ENCODE results near the gene COL15A1. TPM values are rescaled to one million over a fixed set of nuclear protein-coding genes. Genes with fewer than 3 reads are reported as not detected.

The COL15A1 gene
- total RNA-seq, 2 experiments from 2014 or later: 0.02 to 0.05 TPM

DNA sequence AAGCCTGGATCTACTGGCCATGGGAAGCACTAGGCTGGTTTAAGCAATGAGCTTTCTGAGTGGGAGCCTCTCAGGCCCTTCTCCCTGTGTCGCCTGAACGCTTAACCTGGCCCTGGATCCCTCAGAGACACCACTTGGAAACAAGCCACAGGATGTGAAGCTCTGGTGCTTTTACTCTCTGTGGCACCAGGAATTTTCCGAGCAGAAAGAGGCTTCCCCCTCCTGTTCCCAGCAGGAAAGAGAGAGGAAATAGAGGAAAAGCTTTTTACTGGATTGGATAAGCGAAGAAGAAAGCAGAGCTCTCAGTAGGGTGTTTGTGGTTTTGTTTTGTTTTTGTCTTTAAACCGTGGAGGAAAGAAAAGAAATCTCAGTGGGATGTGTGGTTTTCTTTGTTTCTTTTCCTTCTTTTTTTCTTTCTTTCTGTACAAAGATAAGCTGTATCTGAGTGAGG, 34.5 kb downstream of the COL15A1 start:
- H3K9me3 Mint-ChIP-seq: no peaks in the 10 kb centered on the region
- CTCF ChIA-PET: interaction anchor here (0.9 to 1.9 kb wide), 5 partner anchors 10 to 163 kb away, joined by 3 to 7 read pairs (median 3); no protein-coding TSS in a partner anchor
- peaks cover 5% of the 10 kb centered on the region for H3K27me3 Mint-ChIP-seq (ENCODE audit: low read depth)
- H3K27ac Mint-ChIP-seq: no peak overlapping the region
- H3K4me3 Mint-ChIP-seq: no peak overlapping the region
- H3K36me3 Mint-ChIP-seq (ENCODE audit: low read depth): no peaks in the 10 kb centered on the region
- H3K4me1 Mint-ChIP-seq (ENCODE audit: low read depth): no peaks in the 10 kb centered on the region
- intact Hi-C loops (cut with micrococcal nuclease): no loop called here
- DNase-seq: no peak

DNA sequence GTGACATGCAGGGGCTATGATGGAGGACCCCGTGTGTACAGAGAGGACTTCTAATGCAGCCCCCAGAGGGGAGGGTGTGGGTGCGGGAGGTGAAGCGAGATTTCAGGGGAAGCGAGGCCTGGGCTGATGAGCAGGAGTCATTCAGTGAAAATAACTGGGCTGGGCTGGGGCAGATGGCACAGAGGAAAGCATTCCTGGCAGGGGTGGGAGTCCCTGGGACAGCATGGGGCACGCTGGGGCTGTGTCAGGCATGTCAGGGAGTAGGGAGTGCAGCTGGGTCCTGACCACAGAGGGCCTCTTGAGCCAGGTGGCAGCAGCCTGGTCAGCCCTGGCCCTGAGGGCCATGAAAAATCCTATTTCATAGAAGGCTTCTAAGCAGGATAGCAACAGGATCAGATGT, 36.6 kb downstream of the COL15A1 start:
- Mint-ChIP-seq H3K9me3 (no peaks in the 10 kb centered on the region), H3K36me3 (ENCODE audit: low read depth) (no peaks in the 10 kb centered on the region), H3K27me3 (ENCODE audit: low read depth) (peaks cover 5% of the 10 kb centered on the region), H3K4me1 (ENCODE audit: low read depth) (no peaks in the 10 kb centered on the region), H3K27ac (no peak overlapping the region), H3K4me3 (no peak overlapping the region)
- no peak for DNase-seq
- intact Hi-C loops (cut with micrococcal nuclease): no loop called here
- CTCF ChIA-PET: no interaction called here

DNA sequence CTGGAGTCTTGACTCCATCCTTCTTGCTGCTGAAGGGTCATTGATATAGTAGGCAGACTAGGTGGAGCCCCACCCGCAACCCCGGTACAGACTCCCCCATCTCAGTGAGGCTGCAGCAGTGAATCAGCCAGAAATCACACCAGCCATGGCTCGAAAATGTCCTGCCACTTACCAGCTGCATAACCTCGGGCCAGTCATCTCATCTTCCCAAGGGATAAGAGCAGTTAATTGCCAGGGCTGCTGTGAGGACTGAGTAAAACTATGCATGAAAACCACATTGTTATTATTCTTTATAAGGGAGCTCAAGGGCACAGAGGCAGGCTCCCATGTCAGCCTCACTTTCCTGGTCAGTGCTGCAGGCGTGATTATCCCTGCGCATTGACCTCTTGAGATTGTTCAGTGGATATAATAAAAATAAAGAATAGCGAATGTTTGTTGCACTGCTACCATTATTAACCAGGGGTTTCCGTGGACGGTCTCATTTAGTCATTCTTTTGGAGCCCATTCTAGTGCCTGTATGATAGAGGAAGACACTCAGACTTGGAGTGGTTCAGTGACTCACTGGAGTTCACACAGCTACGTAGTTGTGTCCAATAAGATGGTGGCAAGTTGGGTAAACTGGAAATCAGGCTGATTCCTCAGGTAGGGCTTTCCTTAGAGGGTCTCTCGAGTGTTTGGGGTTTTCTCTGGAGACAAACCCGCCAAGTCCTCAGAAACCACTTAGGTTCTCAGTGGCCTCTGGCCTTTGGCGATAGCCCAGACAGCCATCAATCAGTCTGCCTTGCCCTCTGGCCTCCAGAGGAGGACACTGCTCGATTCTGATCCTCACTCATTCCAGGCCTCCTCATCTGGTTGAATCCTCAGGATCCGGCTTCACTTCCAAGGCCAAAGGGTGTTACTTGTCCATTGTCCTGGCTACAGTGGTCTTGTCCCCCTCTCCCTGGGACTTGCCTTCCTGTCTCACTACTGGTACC, 39.9 kb downstream of the COL15A1 start:
- Mint-ChIP-seq H3K4me1 (ENCODE audit: low read depth) (no peaks in the 10 kb centered on the region), H3K27me3 (ENCODE audit: low read depth) (no peaks in the 10 kb centered on the region), H3K4me3 (no peak overlapping the region), H3K9me3 (no peaks in the 10 kb centered on the region), H3K27ac (no peak overlapping the region), H3K36me3 (ENCODE audit: low read depth) (no peaks in the 10 kb centered on the region)
- DNase-seq: no peak
- CTCF ChIA-PET: interaction anchor here (1.3 kb wide), 1 partner anchor 8 kb away, joined by 9 read pairs; no protein-coding TSS in a partner anchor
- intact Hi-C loops (cut with micrococcal nuclease): no loop called here

DNA sequence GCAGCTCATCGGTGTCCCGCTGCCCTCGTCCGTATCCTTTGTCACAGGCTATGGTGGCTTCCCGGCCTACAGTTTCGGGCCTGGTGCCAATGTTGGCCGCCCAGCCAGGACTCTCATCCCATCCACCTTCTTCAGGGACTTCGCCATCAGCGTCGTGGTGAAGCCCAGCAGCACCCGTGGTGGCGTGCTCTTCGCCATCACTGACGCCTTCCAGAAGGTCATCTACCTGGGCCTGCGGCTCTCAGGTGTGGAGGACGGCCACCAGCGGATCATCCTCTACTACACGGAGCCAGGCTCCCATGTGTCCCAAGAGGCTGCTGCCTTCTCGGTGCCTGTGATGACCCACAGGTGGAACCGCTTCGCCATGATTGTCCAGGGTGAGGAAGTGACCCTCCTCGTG, 41.9 kb downstream of the COL15A1 start:
- intact Hi-C loops (cut with micrococcal nuclease): no loop called here
- no peaks in the 10 kb centered on the region for H3K9me3 Mint-ChIP-seq
- no peak overlapping the region for H3K4me3 Mint-ChIP-seq
- H3K27ac Mint-ChIP-seq: no peak overlapping the region
- CTCF ChIA-PET: no interaction called here
- DNase-seq: no peak
- no peaks in the 10 kb centered on the region for H3K27me3 Mint-ChIP-seq (ENCODE audit: low read depth)
- H3K36me3 Mint-ChIP-seq (ENCODE audit: low read depth): no peaks in the 10 kb centered on the region
- no peaks in the 10 kb centered on the region for H3K4me1 Mint-ChIP-seq (ENCODE audit: low read depth)

DNA sequence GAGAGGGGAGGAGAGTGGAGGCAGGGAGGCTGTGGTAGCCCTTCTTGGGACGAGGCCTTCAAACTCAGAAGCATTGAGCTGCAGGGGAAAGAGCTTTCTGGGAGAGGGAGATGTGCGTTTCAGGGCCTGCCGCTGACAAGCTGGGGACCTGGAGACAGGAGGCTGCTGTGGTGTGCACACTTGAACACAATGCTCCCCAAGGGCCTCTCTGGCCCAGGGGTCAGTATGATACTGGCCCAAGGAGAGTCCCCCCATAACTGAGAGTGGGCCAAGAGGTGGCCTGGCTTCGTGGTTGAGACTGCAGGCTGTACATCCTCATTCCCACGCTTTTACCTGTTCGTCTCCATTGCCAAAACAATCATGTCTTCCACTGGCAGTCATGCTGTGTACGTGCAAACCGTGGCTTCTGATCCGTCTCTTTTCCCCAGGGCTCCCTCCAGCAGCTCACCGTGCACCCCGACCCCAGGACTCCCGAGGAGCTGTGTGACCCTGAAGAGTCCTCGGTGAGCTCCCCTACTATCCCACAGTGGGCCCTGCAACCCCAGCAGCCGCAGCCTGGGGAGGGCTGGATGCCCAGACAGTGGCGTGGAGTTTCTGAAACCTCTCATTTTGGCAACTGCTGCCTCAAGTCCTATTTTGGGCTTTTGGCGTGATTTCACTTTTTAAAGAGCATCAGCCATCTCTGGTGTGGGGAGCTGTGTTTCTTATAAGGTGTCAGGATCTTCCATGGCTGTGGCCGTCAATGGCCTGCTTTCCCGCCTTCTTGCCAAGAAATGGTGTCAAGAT, 43.4 kb downstream of the COL15A1 start:
- Mint-ChIP-seq H3K4me3 (no peak overlapping the region), H3K9me3 (no peaks in the 10 kb centered on the region), H3K27me3 (ENCODE audit: low read depth) (no peaks in the 10 kb centered on the region), H3K36me3 (ENCODE audit: low read depth) (no peaks in the 10 kb centered on the region), H3K27ac (no peak overlapping the region), H3K4me1 (ENCODE audit: low read depth) (no peaks in the 10 kb centered on the region)
- DNase-seq: no peak
- CTCF ChIA-PET: interaction anchor here (1.0 to 1.5 kb wide), 2 partner anchors 9 to 12 kb away, joined by 3 to 4 read pairs; no protein-coding TSS in a partner anchor
- intact Hi-C loops (cut with micrococcal nuclease): no loop called here

DNA sequence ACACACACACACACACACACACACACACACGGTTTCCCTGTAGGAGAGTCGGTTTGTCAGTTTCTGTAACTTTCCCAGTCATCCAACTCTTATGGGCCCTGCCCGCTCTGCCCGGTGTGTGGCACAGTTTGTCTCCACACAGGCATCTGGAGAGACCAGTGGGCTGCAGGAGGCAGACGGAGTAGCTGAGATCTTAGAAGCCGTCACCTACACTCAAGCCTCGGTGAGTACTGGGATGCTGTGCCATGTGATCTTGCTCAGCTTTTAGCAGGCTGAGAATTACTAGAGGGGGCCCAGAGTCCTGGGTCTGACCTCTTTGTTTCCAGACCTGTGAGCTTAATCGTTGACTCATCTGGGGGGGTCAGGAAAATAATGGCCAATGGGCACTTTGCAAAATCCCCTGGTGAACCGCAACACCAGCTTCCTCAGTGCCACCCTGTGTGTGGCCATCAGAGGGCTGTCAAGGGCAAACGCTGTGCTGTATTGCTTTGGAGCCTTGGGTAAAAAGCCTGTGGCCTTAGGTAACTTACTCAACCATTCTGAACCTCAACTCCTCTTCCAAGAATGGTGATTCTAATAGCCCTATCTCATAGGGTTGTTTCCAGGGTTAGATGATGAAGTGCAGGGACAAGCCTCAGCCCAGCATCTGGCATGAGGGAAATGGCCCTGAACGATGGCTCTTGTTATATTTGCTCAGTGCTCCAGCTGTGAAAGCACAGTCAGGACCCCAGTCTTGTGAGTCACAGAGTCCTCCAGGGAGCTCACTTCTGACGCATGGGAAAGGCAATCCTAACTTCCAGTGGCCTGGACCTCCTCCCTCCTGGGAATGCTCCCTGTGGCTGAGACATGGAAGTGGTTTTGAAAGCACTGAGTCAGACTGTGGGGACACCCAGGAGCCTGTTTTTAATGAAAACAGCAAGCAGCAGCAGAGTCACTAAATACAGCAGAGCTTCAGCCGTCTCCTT, 45.6 kb downstream of the COL15A1 start:
- CTCF ChIA-PET: interaction anchor here (0.6 to 1.0 kb wide), 5 partner anchors 9 to 188 kb away, joined by 3 to 4 read pairs (median 3); no protein-coding TSS in a partner anchor
- Mint-ChIP-seq H3K9me3 (no peaks in the 10 kb centered on the region), H3K27me3 (ENCODE audit: low read depth) (no peaks in the 10 kb centered on the region), H3K4me1 (ENCODE audit: low read depth) (peaks cover 8% of the 10 kb centered on the region), H3K27ac (no peak overlapping the region), H3K36me3 (ENCODE audit: low read depth) (no peaks in the 10 kb centered on the region), H3K4me3 (no peak overlapping the region)
- intact Hi-C loops (cut with micrococcal nuclease): no loop called here
- DNase-seq: no peak

DNA sequence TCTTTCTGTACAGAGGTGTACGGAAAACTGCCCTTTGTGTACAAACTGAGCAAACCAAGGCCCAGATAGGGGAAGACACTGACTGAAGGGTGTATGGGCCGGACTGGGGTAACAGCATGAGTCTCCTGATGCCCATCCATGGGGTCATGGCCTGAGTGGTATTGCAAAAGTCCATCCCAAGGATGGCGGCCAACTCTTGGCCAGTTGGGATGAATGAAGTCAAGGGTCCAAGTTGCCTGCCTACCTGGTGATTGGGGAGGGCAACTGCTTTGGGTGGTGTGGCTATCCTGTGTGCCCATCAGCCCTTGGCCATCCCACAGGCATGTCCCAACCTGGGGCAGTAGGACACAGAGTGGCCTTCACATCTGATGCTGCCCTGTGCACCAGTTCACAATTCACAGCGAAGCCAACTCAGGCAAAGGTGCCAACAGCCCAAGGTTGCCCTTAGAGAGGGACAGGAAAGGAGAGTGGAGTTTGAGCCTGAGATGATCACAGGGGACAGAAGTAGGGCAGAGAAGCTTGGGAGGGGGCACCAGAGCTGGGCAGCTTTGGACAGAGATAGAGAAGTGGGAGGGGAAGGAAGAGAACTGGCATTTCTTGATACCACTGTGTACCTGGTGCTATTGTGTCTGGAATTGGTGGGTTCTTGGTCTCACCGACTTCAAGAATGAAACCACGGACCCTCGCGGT, 46.6 kb downstream of the COL15A1 start:
- intact Hi-C loops (cut with micrococcal nuclease): loop anchor here (10.0 kb wide), 1 partner anchor 824 kb away; no protein-coding TSS in a partner anchor
- Mint-ChIP-seq H3K4me1 (ENCODE audit: low read depth) (peaks cover 9% of the 10 kb centered on the region), H3K9me3 (no peaks in the 10 kb centered on the region), H3K27me3 (ENCODE audit: low read depth) (no peaks in the 10 kb centered on the region), H3K36me3 (ENCODE audit: low read depth) (no peaks in the 10 kb centered on the region), H3K27ac (no peak overlapping the region), H3K4me3 (no peak overlapping the region)
- CTCF ChIA-PET: interaction anchor here (0.5 to 1.7 kb wide), 8 partner anchors 8 to 191 kb away, joined by 3 to 10 read pairs (median 3); no protein-coding TSS in a partner anchor
- no peak for DNase-seq

DNA sequence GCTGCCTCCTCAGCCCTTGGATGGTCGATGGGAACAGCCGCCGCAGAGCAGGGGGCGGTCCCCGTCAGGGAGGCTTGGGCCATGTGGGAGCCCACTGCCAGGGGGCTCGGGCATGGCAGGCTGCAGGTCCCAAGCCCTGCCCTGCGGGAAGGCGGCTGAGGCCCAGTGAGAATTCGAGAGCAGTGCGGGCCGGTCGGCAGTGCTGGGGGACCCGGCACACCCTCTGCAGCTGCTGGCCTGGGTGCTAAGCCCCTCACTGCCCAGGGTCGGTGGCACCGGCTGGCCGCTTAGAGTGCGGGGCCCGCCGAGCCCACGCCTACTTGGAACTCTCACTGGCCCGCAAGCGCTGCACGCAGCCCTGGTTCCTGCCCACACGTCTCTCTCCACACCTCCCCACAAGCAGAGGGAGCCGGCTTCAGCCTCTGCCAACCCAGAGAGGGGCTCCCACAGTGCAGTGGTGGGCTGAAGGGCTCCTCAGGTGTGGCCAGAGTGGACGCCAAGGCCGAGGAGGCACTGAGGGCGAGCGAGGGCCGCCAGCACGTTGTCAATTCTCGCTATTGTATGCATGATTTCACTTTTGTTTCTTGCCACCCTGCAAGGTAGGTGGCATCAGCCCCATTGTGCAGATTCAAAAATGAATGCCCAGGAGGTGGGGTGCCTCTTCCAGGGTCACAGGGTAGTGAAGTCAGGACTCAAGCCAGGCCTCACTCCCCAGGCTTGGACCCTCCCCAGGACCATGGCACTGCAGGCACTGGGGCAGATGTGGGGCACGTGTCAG, 48.6 kb downstream of the COL15A1 start:
- H3K4me3 Mint-ChIP-seq: no peak overlapping the region
- no peak overlapping the region for H3K27ac Mint-ChIP-seq
- H3K9me3 Mint-ChIP-seq: no peaks in the 10 kb centered on the region
- H3K36me3 Mint-ChIP-seq (ENCODE audit: low read depth): no peaks in the 10 kb centered on the region
- intact Hi-C loops (cut with micrococcal nuclease): loop anchor here (10.0 kb wide), 1 partner anchor 823 kb away; no protein-coding TSS in a partner anchor
- H3K4me1 Mint-ChIP-seq (ENCODE audit: low read depth): peaks cover 9% of the 10 kb centered on the region
- CTCF ChIA-PET: interaction anchor here (0.7 to 4.0 kb wide), 8 partner anchors 14 to 197 kb away, joined by 3 to 18 read pairs (median 4); no protein-coding TSS in a partner anchor
- peaks cover 4% of the 10 kb centered on the region for H3K27me3 Mint-ChIP-seq (ENCODE audit: low read depth)
- DNase-seq: no peak

DNA sequence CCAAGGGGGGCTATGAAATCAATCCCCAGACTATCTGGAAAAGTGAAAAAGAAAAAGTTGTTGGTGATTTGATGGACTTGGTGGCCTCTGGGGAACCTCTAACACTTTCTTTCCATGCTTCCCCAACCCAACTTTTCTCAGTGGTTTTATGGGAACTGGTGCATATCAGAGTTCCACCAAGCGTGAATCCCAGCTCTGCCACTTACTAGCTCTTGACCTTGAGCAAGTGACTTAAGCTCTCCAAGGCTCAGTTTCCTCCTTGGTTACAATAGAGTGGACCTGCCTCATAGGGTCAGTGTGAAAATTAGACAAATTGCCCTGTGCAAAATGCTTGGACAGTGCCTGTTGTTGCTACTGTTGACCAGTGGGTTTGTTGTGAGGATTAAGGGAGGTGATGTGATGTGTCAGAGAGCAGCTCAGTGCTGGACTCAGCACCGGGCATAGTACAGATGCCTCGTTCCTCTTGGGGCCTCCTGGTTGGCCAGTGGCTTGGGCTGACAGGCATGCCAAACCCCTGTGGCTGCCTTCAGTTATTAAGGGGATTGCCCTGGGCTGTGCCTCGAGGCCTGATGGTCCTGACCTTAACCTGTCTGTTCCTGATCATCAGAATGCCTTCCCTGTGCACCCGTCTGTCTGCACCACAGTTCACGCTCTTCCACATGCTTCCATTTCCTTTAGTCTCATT, 49.3 kb downstream of the COL15A1 start:
- Mint-ChIP-seq H3K9me3 (no peaks in the 10 kb centered on the region), H3K36me3 (ENCODE audit: low read depth) (no peaks in the 10 kb centered on the region), H3K27ac (no peak overlapping the region), H3K4me3 (no peak overlapping the region), H3K4me1 (ENCODE audit: low read depth) (peaks cover 9% of the 10 kb centered on the region), H3K27me3 (ENCODE audit: low read depth) (peaks cover 4% of the 10 kb centered on the region)
- DNase-seq: no peak
- intact Hi-C loops (cut with micrococcal nuclease): loop anchor here (10.0 kb wide), 1 partner anchor 822 kb away; no protein-coding TSS in a partner anchor
- CTCF ChIA-PET: interaction anchor here (0.7 to 11.9 kb wide), 3 partner anchors 18 to 198 kb away, joined by 3 to 177 read pairs (median 18); no protein-coding TSS in a partner anchor

DNA sequence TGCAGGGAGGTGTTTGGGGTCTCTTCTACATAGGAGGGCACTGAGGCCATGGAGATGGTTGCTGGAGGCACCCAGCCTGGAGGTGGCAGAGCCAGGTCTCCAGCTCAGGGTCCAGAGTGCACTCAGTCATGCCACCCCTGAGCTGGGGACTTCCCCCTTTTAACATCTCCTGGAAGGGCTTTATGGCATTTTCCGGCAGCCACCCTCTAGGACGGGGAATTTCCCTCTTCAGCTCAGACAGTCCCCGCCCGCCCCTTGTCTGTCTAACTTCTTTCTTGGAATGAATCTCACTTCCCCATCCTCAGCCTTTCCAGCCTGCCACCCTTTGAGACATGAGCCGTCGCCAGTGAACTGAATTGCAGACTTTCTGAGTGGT, 49.9 kb downstream of the COL15A1 start:
- H3K27ac Mint-ChIP-seq: no peak overlapping the region
- DNase-seq: peak; percentile 80
- intact Hi-C loops (cut with micrococcal nuclease): loop anchor here (10.0 kb wide), 1 partner anchor 821 kb away; no protein-coding TSS in a partner anchor
- H3K36me3 Mint-ChIP-seq (ENCODE audit: low read depth): no peaks in the 10 kb centered on the region
- peaks cover 4% of the 10 kb centered on the region for H3K27me3 Mint-ChIP-seq (ENCODE audit: low read depth)
- CTCF ChIA-PET: interaction anchor here (4.0 to 11.9 kb wide), 2 partner anchors 19 to 146 kb away, joined by 18 to 177 read pairs; no protein-coding TSS in a partner anchor
- H3K4me3 Mint-ChIP-seq: no peak overlapping the region
- H3K4me1 Mint-ChIP-seq (ENCODE audit: low read depth): peaks cover 9% of the 10 kb centered on the region
- H3K9me3 Mint-ChIP-seq: no peaks in the 10 kb centered on the region

Data from activated naive CD4-positive, alpha-beta T cell treated with anti-CD3 and anti-CD28 coated beads for 36 hours (primary cell).